Naive thymus-derived CD4-positive, alpha-beta T cell (primary cell): ENCODE data around the gene KRTAP2-3. TPM values are rescaled to one million over a fixed set of nuclear protein-coding genes. Genes with fewer than 3 reads are reported as not detected.
"Not testable (repeated sequence)": the region's sequence is repeated elsewhere in the genome, so short reads cannot be mapped to it uniquely, and the experiment has no call there.

Source experiments
- ATAC-seq: fragments of 150-1000 bp; cut with Tn5 transposase; 2 replicates; pipeline ENCODE4 v1.10.0; 2021; ENCODE audit warnings: mild to moderate bottlenecking, moderate library complexity
- CTCF ChIA-PET: fragments of 350-600 bp; sonication (Branson Sonifier 250); formaldehyde crosslinking; loops from one replicate; lab custom pipeline; 2021; ENCODE audit warnings: antibody characterized with exemption; lab: Charles Lee
- POLR2A ChIA-PET: fragments of 350-600 bp; sonication (Branson Sonifier 250); formaldehyde crosslinking; loops from one replicate; lab custom pipeline; 2021; ENCODE audit warnings: antibody characterized with exemption, inconsistent platforms; lab: Charles Lee
- DNase-seq, 9 donors: peaks; one replicate each; pipeline versions ENCODE4 v3.0.0 to v3.0.0-alpha.2; 2020 to 2022; ENCODE audit warnings: mixed read lengths in 1 of 9
- H3K27ac ChIP-seq: one replicate; pipeline ENCODE4 v1.7.0; 2013; ENCODE audit warnings: mild to moderate bottlenecking, low read depth, low read length, moderate library complexity
- H3K27me3 ChIP-seq, 2 donors: one replicate each; pipeline ENCODE4 v1.7.0; 2013; ENCODE audit warnings: low read length in 2 of 2, mild to moderate bottlenecking in 2 of 2, moderate library complexity in 2 of 2; ENCODE audit not compliant: control insufficient read depth in 2 of 2, insufficient read depth in 2 of 2
- H3K36me3 ChIP-seq, 3 experiments: 1 replicate in 2 of 3; 2 replicates in 1 of 3; pipeline ENCODE4 v1.7.0; 2013; ENCODE audit warnings: low read length in 3 of 3, mild to moderate bottlenecking in 3 of 3, moderate library complexity in 1 of 3; ENCODE audit not compliant: insufficient read depth in 3 of 3, control insufficient read depth in 2 of 3
- H3K4me1 ChIP-seq, 2 donors: one replicate each; pipeline ENCODE4 v1.7.0; 2013; ENCODE audit warnings: low read length in 2 of 2, mild to moderate bottlenecking in 2 of 2, moderate library complexity in 1 of 2; ENCODE audit not compliant: control insufficient read depth in 2 of 2, insufficient read depth in 2 of 2
- H3K4me3 ChIP-seq: 2 replicates; pipeline ENCODE4 v1.7.0; 2013; ENCODE audit warnings: mild to moderate bottlenecking, low read length
- H3K9me3 ChIP-seq, 3 experiments: 1 replicate in 2 of 3; 2 replicates in 1 of 3; pipeline ENCODE4 v1.7.0; 2013; ENCODE audit warnings: low read length in 3 of 3; ENCODE audit not compliant: control insufficient read depth in 2 of 3
- H3K27ac Mint-ChIP-seq, 9 donors: one replicate each; pipeline ENCODE4 v1.8.0; 2020 to 2022; ENCODE audit warnings: mixed read lengths in 9 of 9, mild to moderate bottlenecking in 8 of 9, moderate library complexity in 5 of 9, inconsistent platforms in 2 of 9
- H3K27me3 Mint-ChIP-seq, 5 donors: one replicate each; pipeline ENCODE4 v1.8.0; 2021 to 2022; ENCODE audit warnings: mixed read lengths in 5 of 5, mild to moderate bottlenecking in 1 of 5
- H3K36me3 Mint-ChIP-seq, 5 donors: one replicate each; pipeline ENCODE4 v1.8.0; 2020 to 2022; ENCODE audit warnings: mixed read lengths in 5 of 5, mild to moderate bottlenecking in 3 of 5, inconsistent platforms in 1 of 5
- H3K4me1 Mint-ChIP-seq, 7 donors: one replicate each; pipeline ENCODE4 v1.8.0; 2020 to 2022; ENCODE audit warnings: mixed read lengths in 7 of 7, mild to moderate bottlenecking in 3 of 7, inconsistent platforms in 1 of 7
- H3K4me3 Mint-ChIP-seq, 10 donors: one replicate each; pipeline ENCODE4 v1.8.0; 2020 to 2022; ENCODE audit warnings: mild to moderate bottlenecking in 10 of 10, mixed read lengths in 10 of 10, moderate library complexity in 6 of 10, inconsistent platforms in 2 of 10
- H3K9me3 Mint-ChIP-seq, 11 donors: one replicate each; pipeline ENCODE4 v1.8.0; 2020 to 2022; ENCODE audit warnings: mixed read lengths in 11 of 11, mild to moderate bottlenecking in 4 of 11, inconsistent platforms in 1 of 11, moderate library complexity in 1 of 11
- intact Hi-C, 2 donors: fragments of 100-400 bp; cut with micrococcal nuclease; formaldehyde crosslinking; loops; one replicate each; pipeline ENCODE4 v1.15.1; 2023
- polyA plus RNA-seq, 2 donors: library from polyadenylated mRNA; unstranded; fragments of 300-500 nt; fragmentation: Illumina TruSeq; gene quantifications; one replicate each; pipeline ENCODE4 v1.2.3, GENCODE V29; 2021
- total RNA-seq, 6 experiments: library from RNA in 5 of 6; stranded (reverse) in 5 of 6; gene quantifications; 1 replicate in 5 of 6; 2 replicates in 1 of 6; pipeline ENCODE4 v1.2.3 and lab custom pipeline; 2021 to 2026

Gene KRTAP2-3
- total and polyA plus RNA-seq, 7 experiments from 2014 or later: not detected

DNA sequence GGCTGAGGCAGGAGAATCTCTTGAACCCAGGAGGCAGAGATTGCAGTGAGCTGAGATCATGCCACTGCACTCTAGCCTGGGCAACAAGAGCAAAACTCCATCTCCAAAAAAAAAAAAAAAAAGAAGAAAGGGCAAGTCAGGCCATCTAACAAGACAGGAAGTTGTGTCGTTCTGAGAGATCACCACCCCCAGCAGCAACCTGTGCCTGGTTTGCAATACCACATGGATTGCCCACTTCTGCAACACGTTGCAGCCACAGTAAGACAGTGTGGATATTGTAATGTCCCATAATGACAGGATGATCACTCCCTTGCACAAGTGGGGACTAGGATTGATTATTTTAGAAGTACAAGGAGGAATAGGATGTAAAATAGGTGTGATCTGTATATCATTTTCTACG is 9.1 kb upstream of the KRTAP2-3 start:
- POLR2A ChIA-PET: no interaction called here
- intact Hi-C loops: no loop called here
- Histone ChIP-seq H3K36me3 (no peaks in the 10 kb centered on the region), H3K4me1 (no peaks in the 10 kb centered on the region), H3K27me3 (no peaks in the 10 kb centered on the region), H3K27ac (no peak overlapping the region), H3K9me3 (no peaks in the 10 kb centered on the region), H3K4me3 (no peak overlapping the region)
- H3K36me3 Mint-ChIP-seq: peaks cover 0 to 3% (median 0%) of the 10 kb centered on the region in 5 donors
- ATAC-seq: no peak
- H3K4me1 Mint-ChIP-seq: peaks cover 0 to 6% (median 0%) of the 10 kb centered on the region in 7 donors
- H3K27me3 Mint-ChIP-seq: peaks cover 0 to 7% (median 0%) of the 10 kb centered on the region in 5 donors
- H3K27ac Mint-ChIP-seq: peak overlapping the region in 1 of 9 donors; percentile 60
- CTCF ChIA-PET: no interaction called here
- DNase-seq: no peak
- no peaks in the 10 kb centered on the region for H3K9me3 Mint-ChIP-seq
- H3K4me3 Mint-ChIP-seq: no peak overlapping the region

DNA sequence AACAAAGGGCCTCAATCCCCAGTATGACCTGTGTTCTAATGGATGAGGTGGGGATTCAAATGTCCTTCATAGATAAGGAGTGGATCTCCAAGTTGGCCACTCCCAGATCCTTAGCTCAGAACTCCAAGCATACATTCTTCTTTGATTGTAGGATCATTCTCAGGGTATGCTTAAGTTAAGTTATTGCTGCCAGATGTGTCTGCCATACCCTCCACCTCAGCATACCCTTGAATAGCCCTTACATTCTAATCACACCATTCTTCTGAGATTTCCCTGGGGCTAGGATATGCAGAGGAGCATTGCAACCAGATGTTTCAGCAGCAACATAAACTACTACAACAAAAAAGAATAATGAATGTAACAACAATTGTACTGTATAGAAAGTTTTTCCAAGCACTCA is 7.4 kb upstream of the KRTAP2-3 start:
- CTCF ChIA-PET: no interaction called here

DNA sequence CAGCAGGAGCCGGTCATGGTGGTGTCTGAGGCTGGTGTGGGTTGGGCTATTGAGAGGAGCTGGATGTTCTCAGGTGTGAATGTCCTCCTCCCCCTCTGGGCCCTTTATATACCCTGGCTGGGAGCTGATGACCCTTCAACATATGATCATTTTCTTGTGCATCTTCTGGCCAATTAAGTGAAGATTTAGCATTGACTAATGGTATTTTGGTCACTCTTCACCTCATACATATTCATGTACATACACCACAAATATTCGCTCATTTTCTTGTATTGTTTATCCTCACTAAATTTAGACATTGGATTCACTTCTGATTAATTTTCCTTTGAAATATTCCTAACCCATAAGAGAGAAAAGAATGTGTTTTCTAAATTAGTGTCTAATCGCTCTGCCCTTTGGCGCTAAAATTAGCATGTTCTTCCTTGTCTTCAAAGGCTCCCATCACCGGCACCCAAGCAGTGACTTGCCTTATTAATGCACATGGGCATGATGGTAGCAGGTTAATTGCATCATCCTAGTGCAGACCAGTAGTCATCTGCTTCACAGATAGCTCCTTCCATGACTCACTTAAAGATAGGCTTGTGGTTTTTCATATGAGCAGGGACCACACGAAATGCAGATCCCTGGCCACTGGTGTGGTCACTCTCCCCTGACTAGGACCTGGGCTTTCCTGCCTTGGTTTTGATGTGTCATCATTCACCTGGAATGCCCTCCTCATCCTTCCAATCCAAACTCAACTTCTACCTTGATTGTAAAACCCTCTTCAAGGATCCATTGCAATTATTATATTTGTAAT is 6.1 kb upstream of the KRTAP2-3 start, which contains the start of gene KRTAP2-4:
KRTAP2-4 (minus strand) TSS at position 51 of the 796 bp plus-strand sequence; CDS start at position 17, 34 bp downstream.
- DNase-seq (no peak), ATAC-seq (no peak)
- H3K9me3 ChIP-seq: no peaks in the 10 kb centered on the region
- POLR2A ChIA-PET: no interaction called here
- no peaks in the 10 kb centered on the region for H3K36me3 Mint-ChIP-seq
- no peaks in the 10 kb centered on the region for H3K27me3 ChIP-seq
- H3K9me3 Mint-ChIP-seq: no peaks in the 10 kb centered on the region
- intact Hi-C loops: no loop called here
- H3K27ac Mint-ChIP-seq: no peak within 1 kb of the TSS
- peaks cover 1 to 25% (median 9%) of the 10 kb centered on the region in 5 donors for H3K27me3 Mint-ChIP-seq
- H3K36me3 ChIP-seq: no peaks in the 10 kb centered on the region
- no peak within 1 kb of the TSS for H3K27ac ChIP-seq
- no peak within 1 kb of the TSS for H3K4me3 Mint-ChIP-seq
- H3K4me1 Mint-ChIP-seq: peaks cover 0 to 3% (median 0%) of the 10 kb centered on the region in 7 donors
- H3K4me1 ChIP-seq: no peaks in the 10 kb centered on the region
- CTCF ChIA-PET: no interaction called here
- no peak within 1 kb of the TSS for H3K4me3 ChIP-seq

More for the DNA sequence above, 7.4 kb upstream of the KRTAP2-3 start:
- no peak overlapping the region for H3K27ac Mint-ChIP-seq
- H3K36me3 ChIP-seq: no peaks in the 10 kb centered on the region
- peaks cover 0 to 2% (median 0%) of the 10 kb centered on the region in 5 donors for H3K36me3 Mint-ChIP-seq
- H3K4me3 Mint-ChIP-seq: no peak overlapping the region
- no peak overlapping the region for H3K4me3 ChIP-seq
- H3K27ac ChIP-seq: no peak overlapping the region
- H3K4me1 Mint-ChIP-seq: peaks cover 0 to 4% (median 0%) of the 10 kb centered on the region in 7 donors
- no peaks in the 10 kb centered on the region for H3K9me3 ChIP-seq
- ATAC-seq (no peak), DNase-seq (no peak)
- H3K27me3 Mint-ChIP-seq: peaks cover 0 to 17% (median 0%) of the 10 kb centered on the region in 5 donors
- intact Hi-C loops: no loop called here
- no peaks in the 10 kb centered on the region for H3K27me3 ChIP-seq
- POLR2A ChIA-PET: no interaction called here
- H3K9me3 Mint-ChIP-seq: no peaks in the 10 kb centered on the region
- no peaks in the 10 kb centered on the region for H3K4me1 ChIP-seq

DNA sequence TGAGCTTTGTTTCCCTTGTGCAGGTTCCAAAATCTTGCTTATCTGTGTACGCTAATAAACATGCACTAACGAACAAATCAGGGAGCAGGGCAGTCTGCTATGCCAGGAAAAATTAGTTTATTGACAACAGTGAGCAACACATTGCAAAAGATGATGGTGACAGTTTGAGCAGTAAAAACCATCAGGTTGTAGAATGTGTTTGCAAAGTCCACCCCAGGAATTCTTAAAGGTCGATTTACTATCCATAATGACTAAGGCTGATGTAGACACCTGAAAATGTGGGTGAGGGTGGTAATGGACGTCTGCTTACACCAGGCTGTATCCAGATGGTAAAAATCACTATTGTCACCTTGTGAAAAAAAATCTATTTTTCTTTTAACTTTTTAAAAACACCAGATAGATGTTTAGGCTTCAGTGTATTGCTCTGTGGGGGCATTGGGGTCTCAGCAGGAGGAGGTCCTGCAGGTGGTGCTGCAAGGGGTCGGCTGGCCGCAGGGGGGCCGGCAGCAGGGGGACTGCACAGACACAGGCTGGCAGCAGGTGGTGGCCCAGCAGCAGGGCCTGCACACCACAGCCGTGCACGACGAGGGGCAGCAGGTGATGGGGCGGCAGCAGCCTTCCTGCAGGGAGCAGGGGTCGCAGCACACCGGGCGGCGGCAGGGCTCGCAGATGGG is 5.2 kb upstream of the KRTAP2-3 start:
- H3K4me3 Mint-ChIP-seq, H3K9me3 ChIP-seq, H3K36me3 Mint-ChIP-seq, H3K4me1 Mint-ChIP-seq, H3K9me3 Mint-ChIP-seq, CTCF ChIA-PET, POLR2A ChIA-PET, H3K4me3 ChIP-seq, H3K36me3 ChIP-seq, H3K27me3 ChIP-seq, H3K4me1 ChIP-seq, intact Hi-C loops, ATAC-seq, H3K27ac Mint-ChIP-seq, DNase-seq, H3K27ac ChIP-seq: not testable (repeated sequence)
- peaks cover 10 to 34% (median 17%) of the 10 kb centered on the region in 5 donors for H3K27me3 Mint-ChIP-seq

DNA sequence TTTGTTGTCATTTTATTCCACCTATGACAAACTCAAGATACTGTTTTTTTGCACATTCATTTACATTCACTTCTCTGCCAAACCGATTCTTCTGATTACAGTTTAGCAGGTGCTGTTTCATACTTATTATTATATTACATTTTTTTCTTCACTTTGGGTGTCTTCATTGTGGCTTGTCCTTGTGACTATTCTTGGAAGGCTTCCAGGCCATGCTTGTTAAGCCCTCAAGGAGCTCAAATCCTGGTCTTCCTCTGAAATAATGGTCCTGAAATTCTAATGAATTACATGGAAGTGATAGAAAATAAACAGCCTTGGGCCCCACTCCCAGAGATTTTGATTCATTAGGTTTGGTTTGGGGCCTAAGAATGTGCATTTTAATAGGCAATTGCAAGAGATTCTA is 4.4 kb upstream of the KRTAP2-3 start:
- no peak overlapping the region for H3K4me3 Mint-ChIP-seq

DNA sequence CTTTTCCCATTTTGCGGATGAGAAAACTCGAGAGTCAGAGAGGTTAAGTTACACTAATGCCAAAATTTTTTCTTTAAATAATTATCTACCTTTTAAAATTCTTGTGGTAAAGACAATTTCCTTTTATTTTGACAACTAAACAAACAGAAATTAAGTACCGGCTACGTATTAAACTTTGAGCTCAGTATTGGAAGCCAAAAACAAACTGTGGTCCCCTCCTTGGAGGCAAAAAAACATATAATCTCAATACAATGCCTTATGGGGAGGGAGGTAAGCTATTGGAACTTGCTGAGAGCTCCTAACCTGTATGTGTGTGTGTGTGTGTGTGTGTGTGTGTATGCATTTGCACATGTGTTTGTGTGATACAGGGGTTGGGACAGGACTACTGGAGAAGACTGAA is 3.5 kb upstream of the KRTAP2-3 start:
- H3K9me3 Mint-ChIP-seq: no peaks in the 10 kb centered on the region
- peaks cover 24 to 48% (median 32%) of the 10 kb centered on the region in 5 donors for H3K27me3 Mint-ChIP-seq
- no peaks in the 10 kb centered on the region for H3K36me3 ChIP-seq
- POLR2A ChIA-PET: no interaction called here
- no peak for ATAC-seq
- no peaks in the 10 kb centered on the region for H3K36me3 Mint-ChIP-seq
- no peak overlapping the region for H3K27ac ChIP-seq
- CTCF ChIA-PET: no interaction called here
- H3K27me3 ChIP-seq: no peaks in the 10 kb centered on the region
- H3K27ac Mint-ChIP-seq: no peak overlapping the region
- H3K4me1 Mint-ChIP-seq: peaks cover 0 to 1% (median 0%) of the 10 kb centered on the region in 7 donors
- H3K4me3 ChIP-seq: no peak overlapping the region
- H3K9me3 ChIP-seq: no peaks in the 10 kb centered on the region
- no peak overlapping the region for H3K4me3 Mint-ChIP-seq
- DNase-seq: no peak
- H3K4me1 ChIP-seq: no peaks in the 10 kb centered on the region
- intact Hi-C loops: no loop called here

More for the DNA sequence above, 4.4 kb upstream of the KRTAP2-3 start:
- ATAC-seq (no peak), DNase-seq (no peak)
- no peaks in the 10 kb centered on the region for H3K36me3 Mint-ChIP-seq
- H3K9me3 Mint-ChIP-seq: no peaks in the 10 kb centered on the region
- ChIA-PET CTCF (no interaction called here), POLR2A (no interaction called here)
- Histone ChIP-seq H3K27me3 (no peaks in the 10 kb centered on the region), H3K9me3 (no peaks in the 10 kb centered on the region), H3K27ac (no peak overlapping the region), H3K4me1 (no peaks in the 10 kb centered on the region), H3K36me3 (no peaks in the 10 kb centered on the region), H3K4me3 (no peak overlapping the region)
- H3K27me3 Mint-ChIP-seq: peaks cover 15 to 40% (median 23%) of the 10 kb centered on the region in 5 donors
- no peak overlapping the region for H3K27ac Mint-ChIP-seq
- intact Hi-C loops: no loop called here
- H3K4me1 Mint-ChIP-seq: peaks cover 0 to 3% (median 0%) of the 10 kb centered on the region in 7 donors
